ENCODE measurements around the gene L3MBTL4.

Gene L3MBTL4

DNA sequence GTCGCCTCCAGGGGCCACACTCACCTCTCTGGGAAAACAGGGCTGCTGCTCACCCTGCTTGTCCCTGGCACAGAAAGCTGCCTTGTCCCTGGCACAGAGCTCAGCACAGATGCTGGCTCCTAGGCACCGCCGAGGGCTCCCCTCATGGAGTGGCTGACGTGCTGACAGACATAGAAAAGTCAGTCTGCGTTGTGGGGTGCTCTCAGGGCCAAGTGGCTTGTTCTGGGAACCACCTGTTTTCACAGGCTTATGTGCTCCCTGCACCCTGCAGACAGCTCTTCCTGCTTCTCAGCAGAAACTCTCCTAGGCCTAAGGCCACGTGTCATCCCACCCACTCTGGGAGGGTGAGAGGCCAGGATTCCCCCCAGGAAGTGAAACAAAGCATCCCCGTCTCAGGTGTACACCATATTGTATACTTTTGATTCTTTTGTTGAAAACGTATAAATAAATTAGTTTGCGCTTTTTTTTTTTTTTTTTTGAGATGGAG is 434.7 kb downstream of the L3MBTL4 start:
- TF ChIP-seq GATA3 (IDR thresholded peaks at IDR 0.05; ENCODE audit: low read depth, low read length) = no peak
- no peak for TF ChIP-seq GATA2 (IDR thresholded peaks at IDR 0.05; ENCODE audit: low read depth, low read length)

DNA sequence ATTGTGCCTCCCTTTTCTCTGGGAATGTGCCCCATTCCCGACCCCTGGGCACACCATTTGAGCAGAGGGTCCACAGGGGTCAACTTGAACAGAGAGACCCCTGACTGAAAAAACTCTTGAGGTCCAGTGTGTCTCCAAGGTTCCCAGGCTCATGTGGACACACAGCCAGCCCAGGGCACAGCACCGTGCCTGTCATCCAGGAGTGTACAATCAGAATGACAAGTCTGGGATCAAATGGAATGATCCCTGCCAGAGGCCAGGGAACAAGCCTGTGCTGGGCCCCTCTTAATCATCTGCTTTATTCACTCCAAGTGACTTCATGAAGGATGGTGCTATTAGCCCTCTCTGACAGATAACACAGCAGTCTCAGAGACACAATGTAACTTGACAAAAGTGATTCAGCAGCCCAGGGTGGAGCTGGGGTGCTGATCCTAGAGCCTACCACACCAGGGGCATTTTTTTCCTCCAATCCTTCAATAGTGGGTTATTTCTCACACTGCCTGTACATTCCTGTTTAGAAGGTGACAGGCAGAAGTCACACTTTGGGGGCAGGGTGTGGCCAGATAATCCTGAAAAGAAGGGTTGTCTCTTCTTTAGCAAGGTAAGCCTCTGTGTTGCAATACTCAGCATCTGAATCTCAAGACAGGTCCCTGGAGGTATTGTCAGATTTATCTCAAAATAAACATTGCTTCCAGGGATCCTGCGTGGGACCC is 435.4 kb downstream of the L3MBTL4 start:
- TF ChIP-seq GATA3 (IDR thresholded peaks at IDR 0.05; ENCODE audit: low read depth, low read length) (no peak), GATA2 (IDR thresholded peaks at IDR 0.05; ENCODE audit: low read depth, low read length) (no peak)

DNA sequence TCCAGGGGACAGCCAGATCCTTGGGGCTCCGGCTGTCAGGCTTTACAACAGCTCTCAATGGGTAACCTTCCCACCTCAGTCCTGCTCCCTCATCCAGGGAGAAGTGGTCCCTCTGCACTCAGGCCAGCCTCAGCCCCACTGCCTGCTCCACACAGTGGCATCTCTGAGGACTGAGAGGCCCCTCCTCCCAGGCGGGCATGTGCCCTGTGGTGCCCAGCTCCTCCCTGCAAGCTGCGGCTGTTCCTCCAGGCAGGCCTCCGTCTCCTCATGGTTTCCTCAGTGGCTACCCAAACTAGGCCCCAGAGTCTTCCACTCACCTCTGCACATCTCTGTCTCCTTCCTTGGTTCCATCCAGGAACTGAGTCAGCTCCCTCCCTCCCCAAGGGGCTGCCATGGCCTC is 437.7 kb downstream of the L3MBTL4 start:
- no peak for TF ChIP-seq GATA3 (IDR thresholded peaks at IDR 0.05; ENCODE audit: low read depth, low read length)
- no peak for TF ChIP-seq GATA2 (IDR thresholded peaks at IDR 0.05; ENCODE audit: low read depth, low read length)

DNA sequence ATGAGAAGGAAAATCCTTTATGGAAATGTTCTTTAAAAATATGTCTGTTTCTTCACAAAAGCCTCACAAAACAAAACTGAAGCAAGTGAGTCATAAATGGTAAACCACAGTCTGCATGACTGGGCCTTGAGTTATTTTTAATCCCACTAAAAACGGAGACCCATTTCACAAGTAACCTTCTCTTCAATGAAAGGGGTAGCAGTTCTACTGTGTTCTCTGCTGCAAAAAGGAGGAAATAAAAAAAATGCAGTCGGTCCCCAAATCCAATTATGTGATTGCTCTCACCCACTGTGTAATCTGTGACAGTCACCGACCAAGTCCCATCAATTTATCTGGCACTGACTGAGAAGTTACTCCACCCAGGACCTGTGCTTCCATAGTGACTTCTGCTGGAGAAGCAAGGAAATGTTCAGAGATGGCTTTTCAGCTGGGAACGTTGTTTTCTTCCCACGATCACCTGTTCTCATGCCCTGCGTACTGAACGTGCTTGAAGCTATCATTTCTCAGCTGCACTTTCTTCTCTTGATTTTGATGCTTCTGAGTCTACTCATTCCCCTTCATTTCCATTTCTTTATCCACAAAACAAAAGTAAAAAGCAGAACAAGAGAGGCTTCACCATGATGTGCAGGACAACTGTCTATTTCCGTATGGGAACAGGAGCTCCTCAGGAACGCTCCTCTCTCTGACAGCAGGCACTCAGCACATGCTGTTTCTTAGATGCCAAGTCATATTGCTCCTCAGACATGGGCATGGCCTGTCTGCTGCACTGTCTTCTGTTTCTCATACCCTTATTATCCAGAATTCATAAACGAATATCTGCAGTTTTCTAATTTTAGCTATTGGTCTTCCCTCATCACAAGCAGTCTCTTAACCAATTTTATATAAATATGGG is 439.4 kb downstream of the L3MBTL4 start:
- TF ChIP-seq GATA2 (IDR thresholded peaks at IDR 0.05; ENCODE audit: low read depth, low read length) (no peak), GATA3 (IDR thresholded peaks at IDR 0.05; ENCODE audit: low read depth, low read length) (no peak)

DNA sequence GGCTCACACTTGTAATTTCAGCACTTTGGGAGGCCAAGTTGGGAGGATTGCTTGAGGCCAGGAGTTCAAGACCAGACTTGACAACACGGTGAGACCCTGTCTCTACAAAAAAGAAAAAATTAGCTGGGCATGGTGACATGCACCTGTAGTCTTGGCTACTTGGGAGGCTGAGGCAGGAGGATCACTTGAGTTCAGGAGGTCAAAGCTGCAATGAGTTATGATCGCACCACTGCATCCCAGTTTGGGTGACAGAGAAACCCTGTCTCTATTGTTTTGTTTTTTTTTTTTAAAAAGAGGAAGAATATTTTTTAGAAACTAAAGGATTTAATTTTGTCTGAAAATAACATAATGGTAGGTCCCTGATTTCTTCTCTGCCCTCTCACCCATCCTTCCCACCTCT is 440.0 kb downstream of the L3MBTL4 start:
- TF ChIP-seq GATA3 (IDR thresholded peaks at IDR 0.05; ENCODE audit: low read depth, low read length) = no peak
- TF ChIP-seq GATA2 (IDR thresholded peaks at IDR 0.05; ENCODE audit: low read depth, low read length) = no peak

DNA sequence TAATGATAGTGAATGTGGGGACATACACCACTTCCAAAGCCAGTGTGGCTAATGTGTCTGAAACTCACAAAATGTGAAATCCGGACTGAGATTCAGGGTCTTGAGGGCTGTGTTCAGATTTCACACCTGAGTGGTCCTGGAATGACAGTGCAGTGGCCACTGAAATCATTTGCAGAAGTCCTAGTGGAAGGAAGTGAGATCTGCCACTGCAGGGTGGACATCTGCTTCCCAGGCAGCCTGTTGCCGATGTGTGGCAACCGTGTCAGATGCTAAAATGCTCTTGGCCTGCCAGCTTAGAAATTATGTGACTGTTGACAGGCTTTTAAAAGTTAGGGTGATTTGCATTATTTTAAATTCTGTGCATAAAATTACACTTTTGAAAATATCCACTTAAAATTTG is 441.6 kb downstream of the L3MBTL4 start:
- TF ChIP-seq GATA2 (IDR thresholded peaks at IDR 0.05; ENCODE audit: low read depth, low read length) (no peak), GATA3 (IDR thresholded peaks at IDR 0.05; ENCODE audit: low read depth, low read length) (no peak)

DNA sequence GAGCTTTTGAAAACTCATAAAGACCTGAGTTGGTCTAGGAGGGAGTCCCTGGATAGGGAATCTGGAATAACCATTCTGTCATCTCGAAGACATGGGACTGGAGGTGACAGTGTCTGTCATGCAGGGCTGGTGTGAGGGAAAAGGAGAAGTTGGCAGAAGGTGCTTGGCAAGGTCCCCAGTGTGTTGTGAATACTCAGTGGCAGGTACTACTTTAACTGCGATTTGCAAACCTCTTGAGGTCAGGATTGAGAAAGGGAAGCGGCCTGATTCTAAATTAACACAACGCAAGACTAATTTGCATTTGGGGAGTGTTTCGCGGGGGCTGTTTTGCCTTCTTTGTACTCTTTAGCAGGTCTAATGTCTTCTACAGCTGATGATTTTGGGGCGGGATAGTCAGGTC is 442.4 kb downstream of the L3MBTL4 start:
- no peak for TF ChIP-seq GATA3 (IDR thresholded peaks at IDR 0.05; ENCODE audit: low read depth, low read length)
- no peak for TF ChIP-seq GATA2 (IDR thresholded peaks at IDR 0.05; ENCODE audit: low read depth, low read length)

DNA sequence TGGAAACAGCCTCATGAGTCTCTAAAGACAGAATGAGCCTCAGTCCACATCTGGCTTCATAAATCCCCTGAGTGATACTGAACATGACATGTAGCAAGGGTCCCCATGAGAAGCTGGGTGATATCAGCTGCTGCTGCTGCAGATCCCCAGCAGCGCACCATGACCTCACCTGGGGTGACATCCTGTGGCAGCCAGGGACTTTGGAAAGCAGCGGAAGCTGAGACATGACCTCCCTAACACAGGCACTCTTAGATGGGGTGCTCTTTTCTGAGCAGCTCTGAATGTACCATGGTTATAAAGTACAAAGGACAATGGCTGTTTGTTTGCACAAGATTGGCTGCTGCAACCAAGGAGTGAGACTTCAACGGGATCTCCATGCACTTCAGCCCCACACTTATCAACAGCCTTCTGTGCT is 444.7 kb downstream of the L3MBTL4 start:
- TF ChIP-seq GATA2 (IDR thresholded peaks at IDR 0.05; ENCODE audit: low read depth, low read length) = no peak
- no peak for TF ChIP-seq GATA3 (IDR thresholded peaks at IDR 0.05; ENCODE audit: low read depth, low read length)

DNA sequence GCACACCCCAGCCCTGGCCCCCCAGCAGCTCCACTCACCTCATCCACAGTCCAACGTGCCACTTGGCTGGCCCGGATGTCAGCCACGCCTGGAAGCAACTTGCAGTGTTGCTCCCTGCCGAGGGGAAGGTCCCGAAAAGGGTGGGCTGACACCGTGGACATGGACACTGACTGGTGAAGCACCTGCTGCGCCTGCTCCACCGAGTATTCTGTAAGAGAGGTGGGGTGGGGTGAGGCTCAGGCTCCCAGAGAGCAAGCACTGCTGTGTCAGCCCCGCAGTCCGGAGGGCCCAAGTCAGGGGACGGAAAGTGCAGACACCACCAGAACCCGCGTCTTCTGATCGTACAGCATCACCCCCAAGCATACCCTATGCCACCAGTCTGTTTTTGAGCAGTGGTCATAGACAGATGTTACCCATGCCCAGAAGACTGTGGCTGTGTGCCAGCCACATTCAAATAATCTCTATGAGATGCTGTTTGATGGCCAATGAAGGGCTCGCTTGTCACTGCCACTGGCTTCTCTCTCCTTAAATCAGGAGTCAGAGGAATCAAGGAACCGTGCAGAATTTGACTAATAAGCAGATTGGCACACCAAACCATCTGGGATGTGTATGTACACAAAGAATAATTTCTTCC is 445.2 kb downstream of the L3MBTL4 start:
- TF ChIP-seq GATA3 (IDR thresholded peaks at IDR 0.05; ENCODE audit: low read depth, low read length) (no peak), GATA2 (IDR thresholded peaks at IDR 0.05; ENCODE audit: low read depth, low read length) (no peak)

DNA sequence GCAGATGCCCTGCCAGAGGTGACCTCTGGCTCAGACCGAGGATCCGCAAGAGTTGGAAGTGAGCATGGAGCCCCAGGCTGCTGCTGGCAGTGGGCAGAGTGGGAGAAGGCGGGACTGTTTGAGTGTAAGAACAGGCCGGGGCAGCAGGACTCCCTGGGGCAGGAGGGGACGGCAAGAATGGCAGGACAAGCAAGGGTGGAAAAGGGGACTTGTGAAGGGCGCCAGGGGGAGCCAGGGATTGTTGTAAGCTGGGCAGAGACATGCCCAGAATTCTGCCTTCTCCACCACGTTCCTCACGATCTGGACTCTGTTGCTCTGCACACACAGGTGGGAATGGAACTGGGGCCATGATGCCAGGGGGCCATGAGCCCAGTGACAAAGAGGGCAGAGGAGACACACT is 447.0 kb downstream of the L3MBTL4 start:
- TF ChIP-seq GATA2 (IDR thresholded peaks at IDR 0.05; ENCODE audit: low read depth, low read length) (no peak), GATA3 (IDR thresholded peaks at IDR 0.05; ENCODE audit: low read depth, low read length) (no peak)

DNA sequence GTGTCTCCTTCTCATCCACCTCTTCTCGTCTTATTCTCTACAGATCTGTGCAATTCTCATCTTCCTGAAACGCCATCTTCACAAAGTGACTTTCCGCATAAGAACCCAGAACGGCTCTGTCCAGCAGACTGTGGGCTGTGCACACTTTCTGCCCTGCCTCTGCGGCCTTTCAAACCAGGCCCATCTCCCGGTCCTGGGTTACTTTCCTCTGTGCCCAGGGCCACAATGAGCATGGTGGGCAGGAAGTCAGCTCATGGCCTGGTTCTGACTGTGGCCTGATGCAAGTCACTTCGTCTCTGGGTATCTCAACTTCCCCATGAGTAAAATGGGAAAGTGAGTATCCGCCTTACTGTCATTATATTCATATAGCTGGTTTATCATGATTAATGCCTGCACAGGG is 447.7 kb downstream of the L3MBTL4 start:
- no peak for TF ChIP-seq GATA2 (IDR thresholded peaks at IDR 0.05; ENCODE audit: low read depth, low read length)

DNA sequence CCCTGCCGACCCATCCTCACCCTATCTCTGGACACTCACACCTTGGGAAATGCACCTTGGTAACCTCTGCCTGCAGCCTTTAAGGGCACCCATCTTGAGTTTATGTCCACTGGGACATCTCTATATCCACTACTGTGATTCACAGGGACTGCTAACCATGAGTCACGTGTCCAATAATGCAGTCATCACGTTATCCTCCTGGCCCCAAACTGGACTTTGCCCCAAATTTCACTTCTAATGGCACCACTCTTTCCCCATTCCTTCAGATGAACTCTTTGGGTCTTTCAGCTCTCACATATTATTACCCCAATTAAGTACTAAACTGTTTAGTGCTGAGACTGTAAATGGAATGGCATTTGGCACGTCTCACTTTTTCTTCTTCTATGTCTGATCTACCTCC is 448.2 kb downstream of the L3MBTL4 start:
- TF ChIP-seq GATA2 (IDR thresholded peaks at IDR 0.05; ENCODE audit: low read depth, low read length) = no peak
- no peak for TF ChIP-seq GATA3 (IDR thresholded peaks at IDR 0.05; ENCODE audit: low read depth, low read length)

DNA sequence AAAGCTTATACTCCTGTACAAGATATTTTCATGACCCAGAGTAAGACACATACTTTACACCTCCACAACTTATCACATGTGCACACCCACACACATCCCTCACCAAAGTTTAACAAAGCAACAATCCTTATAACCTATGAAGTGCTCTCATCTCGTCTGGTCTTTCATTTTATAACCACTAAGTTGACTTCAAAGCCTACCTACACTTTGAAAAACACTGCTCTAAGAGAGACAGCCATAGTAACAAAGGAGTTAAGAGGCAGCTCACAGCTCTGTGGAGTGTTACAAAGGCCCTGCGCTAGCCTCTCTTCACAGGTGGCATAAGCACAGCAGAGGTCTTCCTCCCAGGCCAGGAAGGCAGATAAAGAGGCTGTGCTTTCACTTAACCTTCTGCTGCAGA is 449.7 kb downstream of the L3MBTL4 start:
- no peak for TF ChIP-seq GATA3 (IDR thresholded peaks at IDR 0.05; ENCODE audit: low read depth, low read length)
- TF ChIP-seq GATA2 (IDR thresholded peaks at IDR 0.05; ENCODE audit: low read depth, low read length) = no peak

DNA sequence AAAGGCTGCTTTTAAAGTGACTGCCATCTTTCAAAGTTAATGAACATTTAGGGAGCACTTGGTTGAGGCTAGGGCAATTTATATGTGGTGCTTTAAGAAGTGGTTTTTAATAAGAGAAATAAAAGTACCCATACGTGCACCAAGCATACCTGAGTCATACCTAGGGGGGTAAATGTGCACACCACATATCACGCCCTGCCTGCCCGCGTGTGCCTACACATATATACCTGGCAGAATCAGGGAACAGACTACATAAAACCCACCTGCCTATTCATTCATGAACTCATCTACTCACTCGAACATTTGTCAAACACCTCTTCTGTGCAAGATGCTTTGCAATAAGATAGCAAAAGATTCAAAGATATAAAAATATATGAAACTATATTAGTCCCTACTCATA is 450.1 kb downstream of the L3MBTL4 start:
- no peak for TF ChIP-seq GATA3 (IDR thresholded peaks at IDR 0.05; ENCODE audit: low read depth, low read length)
- TF ChIP-seq GATA2 (IDR thresholded peaks at IDR 0.05; ENCODE audit: low read depth, low read length) = no peak
